ENCODE measurements around the gene COX19. TPM values are rescaled to one million over a fixed set of nuclear protein-coding genes. Genes with fewer than 3 reads are reported as not detected.

Gene COX19
- total and polyA plus RNA-seq, 2 experiments from 2014 or later = 18.1 to 18.3 TPM

DNA sequence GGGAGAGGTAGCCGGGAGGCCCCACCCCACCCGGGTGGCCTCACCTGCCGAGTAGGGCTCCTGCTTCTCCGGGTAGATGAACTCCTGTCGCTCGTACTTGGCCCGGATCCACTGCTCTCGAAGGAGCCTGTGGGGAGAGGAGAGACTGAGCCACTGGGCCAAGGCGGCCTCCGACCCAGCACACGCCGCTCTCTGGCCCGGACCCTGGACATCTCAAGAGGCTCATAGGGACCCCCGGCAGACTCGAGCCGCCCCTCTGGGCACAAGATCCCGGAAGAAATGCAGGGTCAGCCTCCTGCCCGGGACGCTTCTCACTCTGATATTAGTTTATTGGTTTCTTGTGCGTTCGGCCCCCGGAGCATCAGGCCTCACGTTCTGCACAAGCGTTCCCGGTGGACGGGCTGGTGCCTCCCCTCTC lies 55.4 kb downstream of the COX19 start:
- Histone ChIP-seq H3K4me1 (ENCODE audit: low read depth) (no peaks in the 10 kb centered on the region), H3K36me3 (no peaks in the 10 kb centered on the region), H3K27ac (no peak overlapping the region), H3K9me3 (ENCODE audit: low read depth) (no peaks in the 10 kb centered on the region), H3K4me3 (no peak overlapping the region), H3K27me3 (no peaks in the 10 kb centered on the region)
- DNase-seq (ENCODE audit: low read depth in 1 of 2, low spot score in 1 of 2) = no peak
- no peak for TF ChIP-seq CTCF (IDR thresholded peaks at IDR 0.05; ENCODE audit: low read depth, low read length)

DNA sequence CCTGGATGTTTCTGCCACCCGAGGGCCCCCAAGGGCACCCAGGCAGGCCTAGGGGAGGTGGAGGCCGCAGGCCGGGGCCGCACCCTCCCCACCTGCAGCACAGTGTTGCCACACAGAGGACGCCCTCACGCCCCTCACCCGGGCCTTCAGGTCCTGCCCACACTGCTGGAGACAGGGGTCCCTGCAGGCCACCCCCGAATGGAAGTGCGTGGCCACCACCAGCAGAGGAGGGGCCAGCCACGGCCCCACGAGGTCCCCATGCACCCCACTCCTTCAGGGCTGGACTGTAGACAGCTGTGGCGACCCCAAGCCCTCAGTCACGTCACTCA lies 56.3 kb downstream of the COX19 start:
- Histone ChIP-seq H3K27me3 (no peaks in the 10 kb centered on the region), H3K4me1 (ENCODE audit: low read depth) (no peaks in the 10 kb centered on the region), H3K4me3 (no peak overlapping the region), H3K27ac (no peak overlapping the region), H3K36me3 (no peaks in the 10 kb centered on the region), H3K9me3 (ENCODE audit: low read depth) (no peaks in the 10 kb centered on the region)
- DNase-seq (ENCODE audit: low read depth in 1 of 2, low spot score in 1 of 2) = no peak
- TF ChIP-seq CTCF (IDR thresholded peaks at IDR 0.05; ENCODE audit: low read depth, low read length) = no peak

DNA sequence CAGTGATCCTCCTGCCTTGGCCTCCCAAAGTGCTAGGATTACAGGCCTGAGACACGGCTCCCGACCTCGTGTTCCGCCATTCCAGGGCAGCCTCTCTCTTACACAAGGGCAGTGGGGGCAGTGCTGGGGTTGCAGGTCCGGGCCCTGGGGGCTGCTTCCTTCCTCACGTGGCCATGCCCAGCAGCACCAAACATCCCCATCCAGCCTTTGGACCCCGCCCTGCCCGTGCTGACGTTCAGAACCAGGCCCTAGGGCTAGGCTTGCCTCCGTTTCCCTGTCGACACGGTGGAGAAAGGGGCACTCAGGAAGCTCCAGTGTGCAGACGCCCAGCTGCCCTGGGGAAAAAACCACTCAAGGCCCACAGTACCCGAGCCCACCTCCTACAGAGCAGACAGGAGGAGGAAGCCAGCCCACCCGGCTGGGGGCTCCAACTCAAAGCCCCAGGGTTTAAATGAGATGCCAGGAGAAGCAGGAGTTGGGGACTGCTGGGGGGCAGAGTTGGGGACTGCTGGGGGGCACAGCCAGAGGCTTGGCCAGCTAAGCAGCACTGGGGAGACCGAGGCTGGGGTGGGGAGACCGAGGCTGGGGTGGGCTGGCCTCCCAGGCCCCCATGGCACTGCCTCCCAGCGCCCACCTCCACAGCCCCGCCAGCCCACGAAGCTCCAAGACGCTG lies 56.8 kb downstream of the COX19 start:
- no peak for TF ChIP-seq CTCF (IDR thresholded peaks at IDR 0.05; ENCODE audit: low read depth, low read length)
- no peaks in the 10 kb centered on the region for H3K36me3 ChIP-seq

DNA sequence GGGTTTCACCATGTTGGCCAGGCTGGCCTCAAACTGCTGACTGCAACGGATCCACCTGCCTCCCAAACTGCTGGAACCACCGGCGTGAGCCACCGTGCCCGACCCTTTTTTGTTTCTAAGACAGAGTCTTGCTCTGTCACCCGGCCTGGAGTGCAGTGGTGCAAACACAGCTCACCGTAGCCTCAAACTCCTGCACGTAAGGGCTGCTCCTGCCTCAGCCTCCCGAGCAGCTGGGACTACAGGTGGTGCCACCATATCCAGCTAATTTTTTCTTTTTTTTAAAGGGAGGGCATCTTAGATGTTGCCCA lies 57.3 kb downstream of the COX19 start:
- Histone ChIP-seq H3K4me1 (ENCODE audit: low read depth) (no peaks in the 10 kb centered on the region), H3K36me3 (no peaks in the 10 kb centered on the region), H3K4me3 (no peak overlapping the region), H3K27me3 (no peaks in the 10 kb centered on the region), H3K27ac (no peak overlapping the region), H3K9me3 (ENCODE audit: low read depth) (no peaks in the 10 kb centered on the region)
- no peak for TF ChIP-seq CTCF (IDR thresholded peaks at IDR 0.05; ENCODE audit: low read depth, low read length)
- DNase-seq (ENCODE audit: low read depth in 1 of 2, low spot score in 1 of 2) = no peak

More for the DNA sequence above, 56.8 kb downstream of the COX19 start:
- Histone ChIP-seq H3K27ac (no peak overlapping the region), H3K4me1 (ENCODE audit: low read depth) (no peaks in the 10 kb centered on the region), H3K27me3 (no peaks in the 10 kb centered on the region), H3K4me3 (no peak overlapping the region), H3K9me3 (ENCODE audit: low read depth) (no peaks in the 10 kb centered on the region)
- DNase-seq (ENCODE audit: low read depth in 1 of 2, low spot score in 1 of 2) = no peak

GRCh38 chr7:917255-918117 lies 57.9 kb downstream of the COX19 start:
- H3K4me3 ChIP-seq = no peak overlapping the region
- TF ChIP-seq CTCF (IDR thresholded peaks at IDR 0.05; ENCODE audit: low read depth, low read length) = no peak
- no peaks in the 10 kb centered on the region for H3K27me3 ChIP-seq
- no peak for DNase-seq (ENCODE audit: low read depth in 1 of 2, low spot score in 1 of 2)
- no peaks in the 10 kb centered on the region for H3K9me3 ChIP-seq (ENCODE audit: low read depth)
- H3K4me1 ChIP-seq (ENCODE audit: low read depth) = no peaks in the 10 kb centered on the region
- no peak overlapping the region for H3K27ac ChIP-seq
- no peaks in the 10 kb centered on the region for H3K36me3 ChIP-seq

Measured in cardiac muscle cell (in vitro differentiated cells and primary cell).